GM23248 (cell line): ENCODE measurements around the gene RUNX3. TPM values are rescaled to one million over a fixed set of nuclear protein-coding genes. Genes with fewer than 3 reads are reported as not detected.

Source experiments
- DNase-seq: peaks from one replicate; pipeline ENCODE4 v3.0.0-alpha.2; 2015
- H2AFZ ChIP-seq: fragments of 200-600 bp; sonication (generic); 2 replicates; pipeline ENCODE4 v1.6.1; 2016; ENCODE audit warnings: antibody characterized with exemption
- H3F3A ChIP-seq: fragments of 200-600 bp; sonication (generic); 2 replicates; pipeline ENCODE4 v1.6.1; 2016; ENCODE audit warnings: mild to moderate bottlenecking, antibody characterized with exemption, mixed run types; ENCODE audit not compliant: insufficient read depth
- H3K27ac ChIP-seq: fragments of 200-600 bp; sonication (generic); 2 replicates; pipeline ENCODE4 v1.5.1; 2016; ENCODE audit warnings: mild to moderate bottlenecking
- H3K27me3 ChIP-seq: fragments of 200-600 bp; sonication (generic); replicated peaks from 2 replicates; pipeline ENCODE4 v1.6.1; 2016; ENCODE audit warnings: mild to moderate bottlenecking; ENCODE audit not compliant: insufficient read depth
- H3K36me3 ChIP-seq: fragments of 200-600 bp; sonication (generic); 2 replicates; pipeline ENCODE4 v1.6.1; 2016; ENCODE audit warnings: low read depth, mild to moderate bottlenecking
- H3K4me1 ChIP-seq: fragments of 200-600 bp; sonication (generic); 2 replicates; pipeline ENCODE4 v1.6.1; 2016; ENCODE audit warnings: mild to moderate bottlenecking; ENCODE audit not compliant: insufficient read depth
- H3K4me2 ChIP-seq: fragments of 200-600 bp; sonication (generic); one replicate; pipeline ENCODE4 v1.6.1; 2016; ENCODE audit warnings: mild to moderate bottlenecking; ENCODE audit not compliant: unreplicated experiment
- H3K4me3 ChIP-seq: fragments of 200-600 bp; sonication (generic); 2 replicates; pipeline ENCODE4 v1.5.1; 2016; ENCODE audit warnings: mild to moderate bottlenecking
- H3K79me2 ChIP-seq: fragments of 200-600 bp; sonication (generic); 2 replicates; pipeline ENCODE4 v1.6.1; 2016; ENCODE audit warnings: mild to moderate bottlenecking; ENCODE audit not compliant: insufficient read depth
- H3K9ac ChIP-seq: fragments of 200-600 bp; sonication (generic); 2 replicates; pipeline ENCODE4 v1.6.1; 2016; ENCODE audit warnings: mild to moderate bottlenecking
- H3K9me2 ChIP-seq: fragments of 200-600 bp; sonication (generic); 2 replicates; pipeline ENCODE4 v1.6.1; 2016; ENCODE audit warnings: mixed run types, mild to moderate bottlenecking, moderate library complexity; ENCODE audit not compliant: insufficient read depth
- H3K9me3 ChIP-seq: fragments of 200-600 bp; sonication (generic); one replicate; pipeline ENCODE4 v1.6.1; 2017; ENCODE audit warnings: low read depth
- H4K20me1 ChIP-seq: fragments of 200-600 bp; sonication (generic); 2 replicates; pipeline ENCODE4 v1.6.0; 2016; ENCODE audit not compliant: insufficient read depth
- EZH2 ChIP-seq: fragments of 200-600 bp; sonication (generic); IDR thresholded peaks from 2 replicates; pipeline ENCODE4 v1.6.1; 2018; ENCODE audit warnings: antibody characterized with exemption, mild to moderate bottlenecking; ENCODE audit not compliant: insufficient read depth, poor library complexity, severe bottlenecking
- EZH2phosphoT487 ChIP-seq: fragments of 200-600 bp; sonication (generic); IDR thresholded peaks from 2 replicates; pipeline ENCODE4 v1.6.1; 2018; ENCODE audit warnings: antibody characterized with exemption, moderate library complexity, mild to moderate bottlenecking, low read depth; ENCODE audit not compliant: insufficient read depth
- WGBS, 2 experiments: methylation state at CpG; one replicate each; pipeline ENCODE4 v1.1.6; 2015 to 2017; ENCODE audit warnings: low lambda C conversion rate in 2 of 2, low coverage in 1 of 2; ENCODE audit errors: missing lambda C conversion rate in 2 of 2; 5-methylcytosine and 5-hydroxymethylcytosine counted together
- in situ Hi-C: fragments of 300-500 bp; cut with MboI; formaldehyde crosslinking; loops from 2 replicates; pipeline ENCODE4 v1.15.0; 2020
- polyA plus RNA-seq: library from polyadenylated mRNA; unstranded; fragments of >200 nt; fragmentation: Nextera tagmentation; extraction: Ambion mirVana; gene quantifications from 2 replicates; pipeline ENCODE4 v1.2.1, GENCODE V29; 2016
- total RNA-seq: library from RNA; depleted of rRNA; stranded (reverse); fragments of >200 nt; shearing (Covaris generic); gene quantifications from 2 replicates; pipeline ENCODE4 v1.2.3, GENCODE V29; 2014

The RUNX3 gene
- total and polyA plus RNA-seq, 2 experiments from 2014 or later = 0.43 to 1.4 TPM

DNA sequence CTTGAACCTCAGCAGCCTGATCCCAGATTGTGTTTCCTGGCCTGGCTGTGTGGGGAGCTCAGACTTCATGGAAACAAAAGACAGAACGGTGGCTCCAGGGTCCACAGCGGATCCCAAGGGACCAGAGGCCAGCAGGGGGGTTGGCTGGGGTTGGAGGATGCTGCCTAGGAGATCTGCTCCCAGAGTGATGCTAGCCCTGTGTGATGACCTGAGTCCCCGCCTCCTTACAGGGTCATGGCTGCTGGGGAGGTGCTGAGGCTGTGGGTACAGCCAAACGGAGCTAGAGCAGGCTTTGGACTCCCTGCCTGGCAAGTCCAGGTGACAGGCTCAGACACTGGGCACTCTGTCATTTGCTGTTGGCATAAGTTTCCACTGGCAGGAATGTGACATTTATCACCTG, 11.5 kb upstream of the RUNX3 start:
- Histone ChIP-seq H3K4me2 (no peak overlapping the region), H2AFZ (no peak overlapping the region), H3F3A (no peaks in the 10 kb centered on the region), H3K27ac (no peak overlapping the region), H3K79me2 (no peaks in the 10 kb centered on the region), H3K4me3 (no peak overlapping the region), H3K9me2 (no peaks in the 10 kb centered on the region), H3K9ac (no peak overlapping the region), H3K4me1 (no peaks in the 10 kb centered on the region), H4K20me1 (no peaks in the 10 kb centered on the region), H3K27me3 (no peaks in the 10 kb centered on the region), H3K36me3 (no peaks in the 10 kb centered on the region), H3K9me3 (no peaks in the 10 kb centered on the region)
- TF ChIP-seq EZH2phosphoT487 = no peak
- no peak for TF ChIP-seq EZH2
- 34 to 46% methylated on average over 4 of the region's 4 CpGs for WGBS, 2 experiments
- DNase-seq = no peak
- in situ Hi-C loops = no loop called here

DNA sequence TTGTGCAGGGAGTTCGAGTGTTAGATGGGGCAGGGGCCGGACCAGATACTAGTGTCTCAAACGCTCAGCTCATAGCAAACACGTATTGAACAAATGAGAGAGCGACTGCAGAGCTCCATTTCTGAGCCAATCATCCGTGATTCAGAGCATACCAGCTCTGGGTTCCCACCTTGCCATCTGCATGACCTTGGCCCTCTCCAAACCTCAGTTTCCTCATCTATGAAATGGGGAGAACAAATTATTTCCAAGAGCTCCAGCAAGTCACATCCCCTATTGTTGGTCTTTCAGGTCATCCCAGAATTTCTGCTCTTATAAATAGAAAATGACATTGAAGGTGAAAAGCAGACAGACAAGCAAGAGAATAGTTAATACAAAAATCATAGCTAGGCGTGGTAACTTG, 10.2 kb upstream of the RUNX3 start:
- Histone ChIP-seq H3K9ac (no peak overlapping the region), H3K4me2 (no peak overlapping the region), H2AFZ (no peak overlapping the region), H3K9me2 (no peaks in the 10 kb centered on the region), H3K27ac (no peak overlapping the region), H3K9me3 (no peaks in the 10 kb centered on the region), H3K4me1 (no peaks in the 10 kb centered on the region), H4K20me1 (no peaks in the 10 kb centered on the region), H3K27me3 (no peaks in the 10 kb centered on the region), H3K36me3 (no peaks in the 10 kb centered on the region), H3F3A (no peaks in the 10 kb centered on the region), H3K4me3 (no peak overlapping the region), H3K79me2 (no peaks in the 10 kb centered on the region)
- in situ Hi-C loops = no loop called here
- DNase-seq = no peak
- no peak for TF ChIP-seq EZH2phosphoT487
- 67 to 69% methylated on average over 7 of the region's 7 CpGs for WGBS, 2 experiments

DNA sequence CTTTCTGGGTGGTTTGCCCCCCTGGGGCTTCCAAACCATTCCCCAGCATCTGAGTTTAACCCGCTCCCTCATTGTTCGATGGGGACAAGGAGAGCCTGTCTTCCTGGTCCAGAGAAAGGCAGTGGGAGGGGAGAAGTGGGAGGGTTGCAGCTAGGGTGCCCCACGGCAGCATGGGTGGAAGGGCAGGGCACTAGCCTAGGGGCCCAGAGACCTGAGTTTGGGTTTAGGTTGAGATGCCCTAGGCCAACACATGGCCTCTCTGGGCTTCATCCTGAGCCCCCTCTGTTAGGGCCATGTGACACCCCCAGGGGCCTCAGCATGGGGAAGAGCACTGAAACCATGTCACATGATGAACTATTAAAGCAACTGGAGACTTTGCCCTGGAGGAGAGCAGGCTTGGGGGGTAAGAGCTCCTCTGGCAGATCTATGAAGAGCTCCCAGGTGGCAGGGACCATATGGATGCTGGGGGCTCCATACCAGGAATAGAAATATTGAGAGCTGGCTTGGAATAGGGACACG, 9.7 kb upstream of the RUNX3 start:
- H3K27me3 ChIP-seq = no peaks in the 10 kb centered on the region

DNA sequence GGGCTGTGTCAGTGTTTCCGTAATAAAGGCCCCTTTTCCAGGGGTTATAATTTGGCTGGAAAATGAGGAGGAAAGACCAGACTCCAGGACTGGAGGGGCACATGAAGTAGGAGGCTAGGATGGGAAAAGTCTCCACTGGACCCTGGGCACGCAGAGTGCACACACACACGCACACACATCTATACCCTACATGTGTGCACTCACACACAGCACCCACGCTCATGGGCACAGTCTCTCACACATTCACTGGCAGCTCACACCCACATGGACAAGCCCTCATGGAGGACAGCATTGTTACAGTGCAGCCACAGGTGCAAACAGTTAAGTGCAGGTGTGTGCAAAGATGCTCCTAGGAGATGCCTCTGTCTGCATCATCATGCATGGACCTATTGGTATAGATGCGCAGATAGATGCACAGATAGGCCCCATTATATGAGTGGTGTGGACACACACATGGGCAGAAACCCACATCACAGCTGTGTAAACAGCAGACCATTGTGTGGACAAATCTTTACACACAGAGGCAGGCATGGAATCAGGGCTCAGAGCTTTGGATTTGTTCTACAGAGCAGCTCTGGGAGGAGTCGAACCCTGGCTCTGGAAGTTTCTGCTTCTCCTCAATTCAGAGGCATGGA, 9.1 kb upstream of the RUNX3 start:
- 82 to 87% methylated on average over 6 of the region's 6 CpGs for WGBS, 2 experiments
- Histone ChIP-seq H3K79me2 (no peaks in the 10 kb centered on the region), H3K9me3 (no peaks in the 10 kb centered on the region), H3K4me1 (no peaks in the 10 kb centered on the region), H4K20me1 (no peaks in the 10 kb centered on the region), H3K27me3 (no peaks in the 10 kb centered on the region), H3K36me3 (no peaks in the 10 kb centered on the region), H3K4me3 (no peak overlapping the region), H3K4me2 (no peak overlapping the region), H3K9ac (no peak overlapping the region), H3F3A (no peaks in the 10 kb centered on the region), H3K27ac (no peak overlapping the region), H3K9me2 (no peaks in the 10 kb centered on the region), H2AFZ (no peak overlapping the region)
- in situ Hi-C loops = no loop called here
- no peak for DNase-seq
- TF ChIP-seq EZH2phosphoT487 (no peak), EZH2 (no peak)

More for the DNA sequence above, 9.7 kb upstream of the RUNX3 start:
- Histone ChIP-seq H2AFZ (no peak overlapping the region), H3K9me3 (no peaks in the 10 kb centered on the region), H3K27ac (no peak overlapping the region), H3K9me2 (no peaks in the 10 kb centered on the region), H3K4me1 (no peaks in the 10 kb centered on the region), H3K36me3 (no peaks in the 10 kb centered on the region), H3K79me2 (no peaks in the 10 kb centered on the region), H3K4me3 (no peak overlapping the region), H4K20me1 (no peaks in the 10 kb centered on the region), H3K4me2 (no peak overlapping the region), H3K9ac (no peak overlapping the region), H3F3A (no peaks in the 10 kb centered on the region)
- no peak for DNase-seq
- 60 to 62% methylated on average over 4 of the region's 4 CpGs for WGBS, 2 experiments
- in situ Hi-C loops = no loop called here
- TF ChIP-seq EZH2 = no peak
- TF ChIP-seq EZH2phosphoT487 = no peak

DNA sequence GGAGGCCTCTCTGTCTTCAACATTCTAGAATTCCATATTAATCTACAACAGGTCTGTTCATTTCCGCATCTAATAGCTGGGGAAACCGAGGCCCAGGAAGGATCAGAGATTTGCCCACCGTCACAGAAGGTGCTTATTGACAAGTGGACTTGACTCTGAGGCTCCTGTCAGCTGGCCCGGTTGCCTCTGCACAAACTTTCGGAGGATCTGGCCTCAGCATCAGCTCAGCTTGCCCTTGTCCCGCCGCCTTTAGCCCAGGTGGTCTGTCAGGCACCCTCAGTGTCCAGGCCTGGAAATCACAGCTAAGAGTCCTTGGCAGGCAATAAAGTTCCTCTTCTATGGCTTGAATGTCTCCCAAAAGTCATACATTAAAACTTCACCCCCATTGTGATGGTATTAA, 8.2 kb upstream of the RUNX3 start:
- Histone ChIP-seq H3K27ac (no peak overlapping the region), H3K79me2 (no peaks in the 10 kb centered on the region), H3K4me3 (no peak overlapping the region), H3F3A (no peaks in the 10 kb centered on the region), H3K9ac (no peak overlapping the region), H3K4me1 (no peaks in the 10 kb centered on the region), H3K4me2 (no peak overlapping the region), H3K9me3 (no peaks in the 10 kb centered on the region), H3K9me2 (no peaks in the 10 kb centered on the region), H4K20me1 (no peaks in the 10 kb centered on the region), H3K36me3 (no peaks in the 10 kb centered on the region), H3K27me3 (no peaks in the 10 kb centered on the region), H2AFZ (no peak overlapping the region)
- no peak for TF ChIP-seq EZH2phosphoT487
- TF ChIP-seq EZH2 = no peak
- DNase-seq = no peak
- in situ Hi-C loops = no loop called here
- 80 to 86% methylated on average over 7 of the region's 7 CpGs for WGBS, 2 experiments
